Upper lobe of left lung (tissue), 4 donors: Measurements from ENCODE around the gene TTR.

Experiments used
- CTCF ChIP-seq, 6 experiments: fragments of 450-650 bp in 4 of 6; fragments of 200-600 bp in 2 of 6; sonication (generic) in 2 of 6; IDR thresholded peaks; one replicate each; pipeline ENCODE4 v1.5.1; 2016 to 2019; ENCODE audit warnings: antibody characterized with exemption in 6 of 6
- EP300 ChIP-seq, 4 donors: sonication (generic); formaldehyde crosslinking; IDR thresholded peaks; one replicate each; pipeline ENCODE4 v1.5.1; 2017; ENCODE audit warnings: antibody characterized with exemption in 4 of 4, control low read depth in 2 of 4
- POLR2A ChIP-seq, 4 donors: fragments of 450-650 bp; IDR thresholded peaks; one replicate each; pipeline ENCODE4 v1.5.1; 2016 to 2017; ENCODE audit warnings: antibody characterized with exemption in 4 of 4, mild to moderate bottlenecking in 2 of 4
- POLR2AphosphoS5 ChIP-seq, 2 donors: sonication (generic); formaldehyde crosslinking; IDR thresholded peaks; one replicate each; pipeline ENCODE4 v1.5.1; 2017; ENCODE audit warnings: antibody characterized with exemption in 2 of 2

GRCh38 chr18:31572368-31572767 lies 19.3 kb upstream of the TTR start:
- TF ChIP-seq POLR2A (IDR thresholded peaks at IDR 0.05) (no peak), CTCF (IDR thresholded peaks at IDR 0.05) (no peak), EP300 (IDR thresholded peaks at IDR 0.05) (no peak), POLR2AphosphoS5 (IDR thresholded peaks at IDR 0.05) (no peak)
